Panc1 (cell line): ENCODE data around the gene PLCZ1.

Experiments
- POLR2AphosphoS5 ChIP-seq: IDR thresholded peaks from 2 replicates; pipeline ENCODE4 v1.6.1; 2012; ENCODE audit warnings: mild to moderate bottlenecking, low read depth, low read length, moderate library complexity
- SIN3A ChIP-seq: IDR thresholded peaks from 2 replicates; pipeline ENCODE4 v1.6.1; 2012; ENCODE audit warnings: low read depth, mild to moderate bottlenecking, low read length, moderate library complexity, borderline replicate concordance; ENCODE audit not compliant: insufficient read depth
- TCF7L2 ChIP-seq: IDR thresholded peaks from 2 replicates; pipeline ENCODE4 v1.6.1; 2011; ENCODE audit warnings: mild to moderate bottlenecking, low read depth, low read length, inconsistent platforms
- TF ChIP-seq, protein P1 (sequence below): fragments of 450-650 bp; IDR thresholded peaks from 2 replicates; pipeline ENCODE4 v1.5.1; 2017; ENCODE audit warnings: mild to moderate bottlenecking
- TF ChIP-seq, protein P2 (sequence below), 2 experiments: IDR thresholded peaks; 2 replicates each; pipeline ENCODE4 v1.6.1; 2011 to 2012; ENCODE audit warnings: low read depth in 2 of 2, control low read depth in 1 of 2, low read length in 1 of 2, mild to moderate bottlenecking in 1 of 2, moderate library complexity in 1 of 2; ENCODE audit not compliant: insufficient read depth in 1 of 2

DNA sequence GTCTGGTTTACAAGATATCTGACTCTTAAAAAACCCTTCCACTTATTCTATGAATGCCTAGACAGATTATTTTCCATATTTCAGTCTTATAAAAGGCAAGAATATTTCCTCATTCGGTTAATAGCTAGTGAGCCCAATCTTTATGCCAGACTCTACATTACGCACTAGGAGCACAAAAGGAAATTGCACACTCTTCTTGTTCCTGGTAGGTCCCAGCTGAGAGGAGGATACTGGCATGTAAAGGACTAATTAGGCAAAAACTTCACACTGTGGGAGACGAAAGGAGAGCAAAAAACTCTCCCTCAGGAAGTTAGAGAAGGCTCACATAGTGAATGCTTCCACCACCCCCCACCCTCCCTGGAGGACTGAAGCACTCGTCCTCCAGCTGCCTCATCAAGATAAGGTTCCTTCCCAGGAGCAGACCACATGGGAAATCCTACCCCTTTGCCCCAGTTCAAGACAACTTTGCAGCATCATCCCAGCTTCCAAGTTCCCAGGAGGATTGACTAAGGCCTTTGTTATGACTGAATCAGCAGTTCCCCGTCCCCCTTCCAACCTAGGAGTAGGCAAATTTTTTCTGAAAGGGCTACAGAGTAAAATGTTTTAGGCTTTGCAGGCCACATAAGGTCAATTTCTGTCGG lies 14.6 kb upstream of the PLCZ1 start:
- TF ChIP-seq, protein P1, sequence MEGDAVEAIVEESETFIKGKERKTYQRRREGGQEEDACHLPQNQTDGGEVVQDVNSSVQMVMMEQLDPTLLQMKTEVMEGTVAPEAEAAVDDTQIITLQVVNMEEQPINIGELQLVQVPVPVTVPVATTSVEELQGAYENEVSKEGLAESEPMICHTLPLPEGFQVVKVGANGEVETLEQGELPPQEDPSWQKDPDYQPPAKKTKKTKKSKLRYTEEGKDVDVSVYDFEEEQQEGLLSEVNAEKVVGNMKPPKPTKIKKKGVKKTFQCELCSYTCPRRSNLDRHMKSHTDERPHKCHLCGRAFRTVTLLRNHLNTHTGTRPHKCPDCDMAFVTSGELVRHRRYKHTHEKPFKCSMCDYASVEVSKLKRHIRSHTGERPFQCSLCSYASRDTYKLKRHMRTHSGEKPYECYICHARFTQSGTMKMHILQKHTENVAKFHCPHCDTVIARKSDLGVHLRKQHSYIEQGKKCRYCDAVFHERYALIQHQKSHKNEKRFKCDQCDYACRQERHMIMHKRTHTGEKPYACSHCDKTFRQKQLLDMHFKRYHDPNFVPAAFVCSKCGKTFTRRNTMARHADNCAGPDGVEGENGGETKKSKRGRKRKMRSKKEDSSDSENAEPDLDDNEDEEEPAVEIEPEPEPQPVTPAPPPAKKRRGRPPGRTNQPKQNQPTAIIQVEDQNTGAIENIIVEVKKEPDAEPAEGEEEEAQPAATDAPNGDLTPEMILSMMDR: no peak
- TF ChIP-seq POLR2AphosphoS5 (no peak), SIN3A (no peak), TCF7L2 (no peak)
- TF ChIP-seq, protein P2, sequence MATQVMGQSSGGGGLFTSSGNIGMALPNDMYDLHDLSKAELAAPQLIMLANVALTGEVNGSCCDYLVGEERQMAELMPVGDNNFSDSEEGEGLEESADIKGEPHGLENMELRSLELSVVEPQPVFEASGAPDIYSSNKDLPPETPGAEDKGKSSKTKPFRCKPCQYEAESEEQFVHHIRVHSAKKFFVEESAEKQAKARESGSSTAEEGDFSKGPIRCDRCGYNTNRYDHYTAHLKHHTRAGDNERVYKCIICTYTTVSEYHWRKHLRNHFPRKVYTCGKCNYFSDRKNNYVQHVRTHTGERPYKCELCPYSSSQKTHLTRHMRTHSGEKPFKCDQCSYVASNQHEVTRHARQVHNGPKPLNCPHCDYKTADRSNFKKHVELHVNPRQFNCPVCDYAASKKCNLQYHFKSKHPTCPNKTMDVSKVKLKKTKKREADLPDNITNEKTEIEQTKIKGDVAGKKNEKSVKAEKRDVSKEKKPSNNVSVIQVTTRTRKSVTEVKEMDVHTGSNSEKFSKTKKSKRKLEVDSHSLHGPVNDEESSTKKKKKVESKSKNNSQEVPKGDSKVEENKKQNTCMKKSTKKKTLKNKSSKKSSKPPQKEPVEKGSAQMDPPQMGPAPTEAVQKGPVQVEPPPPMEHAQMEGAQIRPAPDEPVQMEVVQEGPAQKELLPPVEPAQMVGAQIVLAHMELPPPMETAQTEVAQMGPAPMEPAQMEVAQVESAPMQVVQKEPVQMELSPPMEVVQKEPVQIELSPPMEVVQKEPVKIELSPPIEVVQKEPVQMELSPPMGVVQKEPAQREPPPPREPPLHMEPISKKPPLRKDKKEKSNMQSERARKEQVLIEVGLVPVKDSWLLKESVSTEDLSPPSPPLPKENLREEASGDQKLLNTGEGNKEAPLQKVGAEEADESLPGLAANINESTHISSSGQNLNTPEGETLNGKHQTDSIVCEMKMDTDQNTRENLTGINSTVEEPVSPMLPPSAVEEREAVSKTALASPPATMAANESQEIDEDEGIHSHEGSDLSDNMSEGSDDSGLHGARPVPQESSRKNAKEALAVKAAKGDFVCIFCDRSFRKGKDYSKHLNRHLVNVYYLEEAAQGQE (IDR thresholded peaks at IDR 0.05; ENCODE audit: insufficient read depth in 1 of 2, low read depth in 2 of 2, low read length in 1 of 2): no peak
